Lower leg skin (tissue), 4 donors: ENCODE measurements around the gene CHERP. TPM values are rescaled to one million over a fixed set of nuclear protein-coding genes. Genes with fewer than 3 reads are reported as not detected.

Experiments used
- DNase-seq, 2 donors: peaks; one replicate each; pipeline ENCODE4 v3.0.0-alpha.2; 2019; ENCODE audit warnings: low spot score in 2 of 2
- H3K4me3 ChIP-seq: fragments of 200-600 bp; sonication (generic); 2 replicates; pipeline ENCODE4 v1.5.1; 2017; ENCODE audit warnings: mild to moderate bottlenecking, low read depth; ENCODE audit not compliant: poor library complexity, severe bottlenecking
- CTCF ChIP-seq, 3 donors: fragments of 450-650 bp; IDR thresholded peaks; one replicate each; pipeline ENCODE4 v1.5.1; 2016; ENCODE audit warnings: antibody characterized with exemption in 3 of 3, mild to moderate bottlenecking in 3 of 3, moderate library complexity in 2 of 3
- POLR2A ChIP-seq, 2 donors: fragments of 450-650 bp; IDR thresholded peaks; one replicate each; pipeline ENCODE4 v1.6.1; 2016 to 2017; ENCODE audit warnings: antibody characterized with exemption in 2 of 2, mild to moderate bottlenecking in 1 of 2, moderate library complexity in 1 of 2
- WGBS, 2 donors: methylation state at CpG; one replicate each; pipeline ENCODE4 v1.1.5; 2018; 5-methylcytosine and 5-hydroxymethylcytosine counted together
- intact Hi-C: fragments of 100-400 bp; cut with DNase I; formaldehyde crosslinking; loops from one replicate; pipeline ENCODE4 v1.15.0; 2023; ENCODE audit warnings: low total_unique reads
- total RNA-seq, 4 donors: library from RNA; depleted of rRNA; stranded (reverse); fragments of >200 nt; gene quantifications; one replicate each; pipeline ENCODE4 v1.1.0, GENCODE V29; 2016

CHERP gene
- total RNA-seq, 4 donors from 2014 or later = 9.7 to 32.7 (median 12.6) TPM

GRCh38 chr19:16527334-16527935, 14.8 kb downstream of the CHERP start:
- H3K4me3 ChIP-seq = no peak overlapping the region
- intact Hi-C loops = no loop called here
- 75 to 77% methylated on average over 14 of the region's 14 CpGs for WGBS, 2 donors
- TF ChIP-seq POLR2A (IDR thresholded peaks at IDR 0.05) = no peak
- TF ChIP-seq CTCF (IDR thresholded peaks at IDR 0.05) = no peak
- no peak for DNase-seq

GRCh38 chr19:16525751-16526481, 16.3 kb downstream of the CHERP start:
- TF ChIP-seq CTCF (IDR thresholded peaks at IDR 0.05) (no peak), POLR2A (IDR thresholded peaks at IDR 0.05) (no peak)
- intact Hi-C loops = no loop called here
- no peak for DNase-seq
- WGBS, 2 donors = 96 to 97% methylated on average over 26 to 29 of the region's 29 CpGs
- H3K4me3 ChIP-seq = no peak overlapping the region

GRCh38 chr19:16524991-16525734, 17.1 kb downstream of the CHERP start:
- no peak for DNase-seq
- WGBS, 2 donors = 95 to 96% methylated on average over 34 to 54 of the region's 54 CpGs
- intact Hi-C loops = no loop called here
- no peak overlapping the region for H3K4me3 ChIP-seq
- no peak for TF ChIP-seq CTCF (IDR thresholded peaks at IDR 0.05)
- TF ChIP-seq POLR2A (IDR thresholded peaks at IDR 0.05) = no peak

- WGBS, 2 donors = 92 to 93% methylated on average over 25 of the region's 25 CpGs
- no peak for TF ChIP-seq CTCF (IDR thresholded peaks at IDR 0.05)
- TF ChIP-seq POLR2A (IDR thresholded peaks at IDR 0.05) = no peak
- DNase-seq = no peak
- intact Hi-C loops = no loop called here
- no peak overlapping the region for H3K4me3 ChIP-seq
These were observed 19.5 kb downstream of the CHERP start for GRCh38 chr19:16522559-16523377.

- TF ChIP-seq CTCF (IDR thresholded peaks at IDR 0.05) = no peak
- DNase-seq = no peak
- 91 to 97% methylated on average over 10 of the region's 10 CpGs for WGBS, 2 donors
- intact Hi-C loops = no loop called here
- H3K4me3 ChIP-seq = no peak overlapping the region
These were observed 20.4 kb downstream of the CHERP start for GRCh38 chr19:16521715-16522289.
